ENCODE data around the gene IFNGR2.
A peak's percentile ranks its signal among the peaks of the same experiment; 100 is the strongest.
"Not testable (repeated sequence)": the region's sequence is repeated elsewhere in the genome, so short reads cannot be mapped to it uniquely, and the experiment has no call there.

IFNGR2 gene

DNA sequence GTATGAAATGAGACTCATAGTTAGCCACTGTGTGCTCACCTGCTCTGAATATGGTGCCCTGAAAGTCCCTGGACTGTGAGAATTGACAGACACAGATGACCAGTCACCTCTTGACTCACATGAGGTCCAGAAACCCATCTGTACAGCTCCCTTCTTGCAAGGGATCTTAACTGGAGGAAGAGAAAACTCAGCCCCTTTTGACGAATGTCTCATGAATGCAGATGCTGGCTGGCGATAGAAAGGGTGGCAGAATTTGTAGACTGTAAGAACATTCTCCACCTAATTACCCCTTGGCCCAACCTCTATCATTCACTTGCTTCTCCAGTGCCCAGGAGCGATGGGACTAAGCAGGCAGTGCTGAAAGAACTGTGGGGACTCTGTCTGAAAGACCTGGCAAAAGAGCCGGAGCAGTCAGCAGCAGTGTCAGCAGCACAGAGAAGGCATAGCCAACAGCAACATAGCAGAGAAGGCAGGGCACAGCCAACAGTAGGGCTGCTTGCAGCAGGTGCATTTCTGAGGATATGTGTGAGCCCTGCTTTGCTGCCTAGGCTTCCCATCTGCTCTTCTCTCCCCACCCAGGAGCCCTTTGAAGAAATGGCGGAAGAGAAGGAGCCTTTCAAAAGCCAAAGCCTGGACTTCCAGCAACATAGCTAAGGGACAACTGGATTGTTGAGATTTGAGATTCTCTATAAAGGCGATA lies 25.8 kb upstream of the IFNGR2 start:
- DNase-seq (ENCODE audit: low spot score), result no peak

DNA sequence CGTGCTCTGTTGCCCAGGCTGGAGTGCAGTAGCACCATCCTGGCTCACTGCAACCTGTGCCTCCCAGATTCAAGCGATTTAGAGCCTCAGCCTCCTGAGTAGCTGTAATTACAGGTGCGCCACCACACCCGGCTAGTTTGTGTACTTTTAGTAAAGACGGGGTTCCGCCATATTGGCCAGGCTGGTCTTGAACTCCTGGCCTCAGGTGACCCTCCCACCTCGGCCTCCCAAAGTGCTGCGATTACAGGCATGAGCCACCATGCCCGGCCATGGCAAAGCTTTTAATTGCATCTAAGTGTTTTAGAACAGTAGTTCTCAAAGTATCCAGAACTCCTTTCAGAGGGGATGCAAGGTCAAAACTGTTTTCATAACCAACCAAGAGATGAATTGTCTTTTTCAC lies 25.1 kb upstream of the IFNGR2 start:
- DNase-seq (ENCODE audit: low spot score), result no peak

DNA sequence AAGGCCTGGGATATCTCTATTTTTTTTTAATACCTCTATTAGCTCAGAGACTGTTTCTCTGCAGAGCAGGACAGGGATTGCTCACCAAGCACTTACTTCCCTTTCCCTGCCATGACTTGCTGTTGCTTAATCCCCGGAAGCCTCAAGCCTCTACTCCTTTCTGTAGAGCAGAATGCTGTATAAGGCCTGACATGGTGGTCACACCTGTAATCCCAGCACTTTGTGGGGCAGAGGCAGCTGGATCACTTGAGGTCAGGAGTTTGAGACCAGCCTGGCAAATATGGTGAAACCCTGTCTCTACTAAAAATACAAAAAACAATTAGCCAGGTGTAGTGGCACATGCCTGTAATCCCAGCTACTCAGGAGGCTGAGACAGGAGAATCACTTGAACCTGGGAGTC lies 23.3 kb upstream of the IFNGR2 start:
- DNase-seq (ENCODE audit: low spot score), result peak; percentile 59

DNA sequence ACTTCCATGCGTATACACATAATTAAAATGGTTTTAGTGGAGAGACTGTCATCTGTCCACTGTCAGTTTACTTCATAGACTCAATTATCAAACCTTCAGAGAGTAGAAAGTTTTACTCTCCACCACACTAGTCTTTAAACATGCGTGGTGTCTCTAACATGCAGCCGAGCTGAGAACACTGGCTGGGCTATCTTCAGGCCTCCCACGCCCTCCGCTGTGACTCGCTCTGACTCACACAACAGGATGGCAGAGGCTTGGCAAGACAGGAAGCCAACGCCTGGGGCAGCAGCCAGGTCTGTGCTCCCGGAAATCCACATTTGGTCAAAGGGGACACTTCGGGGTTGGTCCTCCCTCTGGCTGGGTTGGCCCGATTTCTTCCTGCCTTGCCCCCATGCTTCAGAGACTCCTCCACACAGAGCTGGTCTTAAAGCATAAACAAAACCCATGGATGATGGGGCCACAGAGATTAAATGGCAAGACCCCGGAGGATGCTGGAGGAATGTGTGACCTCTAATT lies 22.7 kb upstream of the IFNGR2 start:
- DNase-seq (ENCODE audit: low spot score), result peak; percentile 92

DNA sequence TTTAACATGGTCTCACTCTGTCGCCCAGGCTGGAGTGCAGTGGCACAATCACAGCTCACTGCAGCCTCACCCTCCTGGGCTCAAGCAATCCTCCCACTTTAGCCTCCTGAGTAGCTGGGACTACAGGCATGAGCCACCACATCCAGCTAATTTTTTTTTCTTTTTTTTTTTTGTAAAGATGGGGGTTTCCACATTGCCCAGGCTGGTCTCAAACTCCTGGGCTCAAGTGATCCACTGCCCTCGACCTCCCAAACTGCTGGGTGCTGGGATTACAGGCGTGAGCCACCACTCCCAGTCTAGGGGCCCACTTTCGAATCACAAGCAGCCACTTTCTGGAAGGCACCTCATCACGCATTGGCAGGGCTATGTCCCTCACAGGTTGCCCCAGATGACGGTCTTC lies 21.8 kb upstream of the IFNGR2 start:
- not testable (repeated sequence) for DNase-seq (ENCODE audit: low spot score)

DNA sequence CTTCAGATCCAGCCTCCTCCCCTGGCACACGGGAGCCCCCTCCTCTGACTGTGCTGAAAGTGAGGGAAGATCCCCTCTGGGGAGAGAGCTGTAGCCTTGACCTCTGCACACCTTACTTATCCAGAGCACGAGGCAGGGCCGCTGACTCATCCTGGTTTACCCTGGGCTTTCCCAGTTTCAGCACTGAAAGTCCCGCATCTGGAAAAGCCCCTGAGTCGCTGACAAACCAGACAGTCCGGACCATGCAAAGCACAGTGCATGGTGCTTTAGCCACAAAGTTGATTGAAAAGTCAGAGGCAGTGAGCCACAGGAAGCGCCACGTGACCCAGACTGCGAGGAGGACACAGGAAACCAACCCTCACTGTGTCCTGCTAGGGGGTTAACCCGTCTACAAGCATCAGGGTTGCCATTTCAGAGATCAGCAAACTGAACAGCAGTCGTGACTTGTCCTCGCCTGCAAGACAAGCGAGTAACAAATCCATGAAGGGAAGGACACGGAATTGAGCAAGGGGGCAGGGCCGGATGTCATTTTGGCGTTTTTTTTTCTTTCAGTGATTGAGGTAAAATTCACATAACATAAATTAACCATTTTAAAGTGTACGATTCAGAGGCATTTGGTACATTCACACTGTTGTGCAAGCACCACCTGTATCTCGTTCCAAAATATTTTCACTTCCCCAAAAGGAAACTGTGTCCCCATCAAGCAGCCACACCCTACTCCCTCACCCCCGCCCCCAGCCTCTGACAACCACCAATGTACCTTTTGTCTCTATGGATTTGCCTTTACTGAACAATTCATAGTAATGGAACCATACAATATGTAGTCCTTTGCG lies 19.9 kb upstream of the IFNGR2 start:
- DNase-seq (ENCODE audit: low spot score), result peak; percentile 53

DNA sequence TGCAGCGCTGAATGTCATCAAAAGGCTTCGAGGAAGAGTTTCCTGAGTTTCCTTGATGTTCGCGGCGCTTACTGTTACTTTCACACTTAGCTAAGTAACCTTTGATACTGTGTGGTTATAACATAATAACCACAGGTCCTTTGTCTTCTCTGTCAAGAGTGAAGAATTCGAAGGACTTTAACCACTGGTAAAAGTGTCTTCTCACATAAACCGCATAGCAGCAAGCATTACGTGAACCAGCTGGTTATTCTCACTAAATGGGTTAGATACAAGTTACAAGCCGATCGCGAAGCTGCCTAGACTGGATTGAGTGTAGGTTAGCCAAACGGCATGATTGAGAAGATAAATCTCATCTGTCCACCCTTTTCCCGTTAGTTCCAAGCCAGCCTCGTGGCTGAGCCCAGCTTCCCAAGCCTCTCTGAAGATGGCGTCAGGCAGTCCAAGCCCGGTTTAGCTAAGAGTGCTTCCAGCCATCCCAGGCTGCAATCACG lies 18.3 kb upstream of the IFNGR2 start:
- DNase-seq (ENCODE audit: low spot score), result no peak

DNA sequence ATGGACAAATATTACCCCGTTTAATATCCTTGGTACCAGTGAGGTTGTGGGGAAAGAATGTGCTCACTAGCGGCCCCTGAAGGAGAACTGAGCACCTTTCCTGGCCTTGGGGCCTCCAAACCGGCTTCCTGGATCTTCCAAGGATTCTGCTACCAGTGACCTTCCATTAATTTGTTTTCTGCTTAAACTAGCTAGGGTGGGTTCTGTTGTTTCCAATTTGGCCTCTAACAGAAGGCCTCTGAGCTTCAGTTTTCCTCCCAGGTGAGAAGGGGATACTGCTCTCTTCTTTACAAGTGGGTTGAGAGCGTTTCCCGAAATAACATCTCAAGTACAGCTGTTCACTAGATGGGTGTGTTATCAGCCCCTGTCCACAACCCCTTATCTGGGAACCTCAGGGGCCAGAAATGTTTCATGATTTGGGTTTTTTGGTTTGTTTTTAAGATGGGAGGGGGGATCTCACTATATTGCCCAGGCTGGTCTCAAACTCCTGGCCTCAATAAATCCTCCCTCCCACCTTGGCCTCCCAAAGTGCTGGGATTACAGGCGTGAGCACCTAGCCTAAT lies 16.9 kb upstream of the IFNGR2 start:
- DNase-seq (ENCODE audit: low spot score), result no peak

DNA sequence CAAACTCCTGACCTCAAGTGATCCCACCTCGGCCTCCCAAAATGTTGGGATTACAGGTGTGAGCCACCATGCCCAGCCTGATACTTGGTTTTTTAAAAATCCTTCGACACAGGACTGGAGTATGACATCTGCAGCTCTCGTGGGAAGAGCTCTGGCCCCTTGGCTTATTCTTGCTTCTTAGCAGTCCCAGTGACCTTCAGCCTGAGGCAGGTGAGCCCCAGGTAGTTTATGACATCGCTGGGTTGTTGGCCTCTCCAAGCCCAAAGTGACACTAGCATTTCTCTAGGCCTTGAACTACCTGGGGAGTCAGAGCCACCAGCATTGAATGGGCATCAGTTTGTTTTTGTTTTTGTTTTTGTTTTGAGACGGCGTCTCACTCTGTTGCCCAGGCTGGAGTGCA lies 15.9 kb upstream of the IFNGR2 start:
- no peak for DNase-seq (ENCODE audit: low spot score)

DNA sequence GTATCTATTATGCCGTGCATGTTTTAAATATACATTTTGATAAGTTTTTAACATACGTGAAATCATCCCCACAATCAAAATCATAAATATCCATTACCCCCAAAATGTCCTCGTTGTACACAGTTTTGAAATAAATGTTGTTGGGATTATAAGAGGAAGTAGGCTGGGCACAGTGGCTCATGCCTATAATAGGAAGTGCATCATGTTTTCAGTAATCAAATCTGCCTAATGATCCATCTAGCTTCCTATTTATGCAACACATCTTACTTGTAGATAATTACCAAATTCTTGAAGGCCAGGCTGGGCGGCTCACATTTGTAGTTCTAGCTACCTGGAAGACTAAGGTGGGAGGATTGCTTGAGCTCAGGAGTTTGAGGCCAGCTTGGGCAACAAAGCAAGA lies 15.0 kb upstream of the IFNGR2 start:
- DNase-seq (ENCODE audit: low spot score), result no peak

DNA sequence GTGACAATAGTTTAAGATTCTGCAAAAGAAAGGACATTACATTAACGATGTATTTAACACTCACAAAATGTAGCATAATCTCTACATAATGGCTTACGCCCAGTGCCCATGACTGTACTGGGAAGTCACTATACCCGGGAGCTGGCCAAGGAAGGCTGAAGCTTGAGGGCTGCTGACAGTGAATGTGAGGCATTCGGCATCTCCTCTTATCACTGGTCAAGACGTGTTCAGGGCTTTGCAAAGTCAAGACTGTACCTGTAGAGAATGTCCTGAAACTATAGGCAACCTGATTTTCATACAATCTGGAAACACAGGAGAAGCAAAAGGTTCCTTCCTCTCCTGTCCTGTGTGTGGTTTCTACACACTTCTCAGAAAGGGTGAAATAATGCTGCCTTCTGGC lies 12.7 kb upstream of the IFNGR2 start:
- no peak for DNase-seq (ENCODE audit: low spot score)

DNA sequence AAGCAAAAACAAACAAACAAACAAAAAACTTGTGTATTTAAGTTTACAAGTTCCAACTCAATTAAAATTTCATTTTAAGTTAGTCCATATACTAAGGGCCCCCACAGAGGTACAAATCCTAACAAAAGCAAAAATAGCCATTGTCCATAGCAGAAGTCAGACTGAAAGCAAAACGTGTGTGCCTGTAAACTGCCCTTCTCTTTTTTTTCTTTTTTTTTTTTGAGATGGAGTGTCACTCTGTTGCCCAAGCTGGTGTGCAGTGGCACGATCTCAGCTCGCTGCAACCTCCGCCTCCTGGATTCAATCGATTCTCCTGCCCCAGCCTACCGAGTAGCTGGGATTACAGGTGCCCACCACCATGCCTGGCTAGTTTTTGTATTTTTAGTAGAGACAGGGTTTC lies 11.6 kb upstream of the IFNGR2 start:
- no peak for DNase-seq (ENCODE audit: low spot score)

DNA sequence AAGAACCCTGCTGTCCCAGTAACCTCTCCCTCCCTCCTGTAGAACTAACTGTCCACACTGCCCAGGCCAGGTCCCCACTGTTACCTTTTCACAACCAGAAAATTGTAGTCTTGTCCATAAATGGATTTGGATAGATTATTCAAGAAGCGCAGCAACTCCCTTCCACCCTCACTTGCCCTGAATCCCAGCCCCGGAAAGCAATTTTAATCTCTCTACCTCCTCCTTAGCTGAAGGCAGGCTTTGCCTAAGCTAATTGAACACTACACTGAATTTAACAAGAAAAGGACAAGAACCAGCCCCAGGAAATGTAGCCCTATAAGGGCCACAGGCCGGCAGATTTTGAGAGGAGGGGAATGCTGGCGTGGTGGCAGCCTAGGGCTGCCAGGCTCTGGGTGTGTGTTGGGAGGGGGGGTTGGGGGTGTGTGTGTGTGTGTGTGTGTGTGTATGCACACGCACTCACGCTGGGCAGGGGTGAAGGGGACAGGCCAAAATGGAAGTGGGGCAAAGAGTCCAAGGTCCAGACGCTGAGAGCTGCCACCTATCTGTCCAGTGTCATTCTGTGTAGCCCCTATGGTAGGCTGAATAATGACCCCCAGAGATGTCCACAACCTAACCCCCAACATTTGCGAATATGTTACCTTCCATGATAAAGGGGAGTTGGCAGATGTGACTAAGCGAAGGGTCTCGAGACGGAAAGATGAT lies 10.8 kb upstream of the IFNGR2 start:
- DNase-seq (ENCODE audit: low spot score), result no peak

DNA sequence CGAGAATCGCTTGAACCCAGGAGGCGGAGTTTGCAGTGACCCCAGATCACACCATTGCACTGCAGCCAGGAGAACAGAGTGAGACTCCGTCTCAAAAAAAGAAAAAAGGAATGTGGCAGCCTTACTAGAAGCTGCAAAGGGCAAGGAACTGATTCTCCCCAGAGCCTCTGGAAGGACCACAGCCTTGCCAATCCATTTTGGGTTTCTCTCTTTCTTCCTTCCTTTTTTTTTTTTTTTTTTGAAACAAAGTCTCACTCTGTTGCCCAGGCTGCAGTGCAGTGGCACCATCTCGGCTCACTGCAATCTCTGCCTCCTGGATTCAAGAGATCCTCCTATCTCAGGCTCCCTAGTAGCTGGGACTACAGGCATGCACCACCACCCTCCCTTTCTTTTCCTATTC lies 9.9 kb upstream of the IFNGR2 start:
- DNase-seq (ENCODE audit: low spot score), result no peak

DNA sequence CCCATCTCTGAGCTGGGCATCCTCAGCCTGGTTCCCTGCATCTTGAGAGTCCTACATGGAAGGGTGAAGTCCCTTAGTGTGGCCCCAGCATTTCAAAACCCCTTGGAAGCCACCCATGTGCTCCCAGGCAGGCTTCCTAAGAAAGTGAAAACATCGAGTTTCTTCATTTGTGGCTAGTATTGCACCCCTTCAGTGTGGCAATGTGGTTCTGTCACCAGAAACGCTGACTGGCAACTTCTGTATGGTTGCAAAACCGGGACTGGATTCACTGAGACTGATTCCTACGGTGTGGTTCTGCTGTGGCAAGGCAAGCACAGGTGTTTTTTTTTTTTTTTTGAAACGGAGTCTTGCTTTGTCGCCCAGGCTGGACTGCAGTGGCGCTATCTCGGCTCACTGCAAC lies 9.0 kb upstream of the IFNGR2 start:
- peak; percentile 49 for DNase-seq (ENCODE audit: low spot score)

DNA sequence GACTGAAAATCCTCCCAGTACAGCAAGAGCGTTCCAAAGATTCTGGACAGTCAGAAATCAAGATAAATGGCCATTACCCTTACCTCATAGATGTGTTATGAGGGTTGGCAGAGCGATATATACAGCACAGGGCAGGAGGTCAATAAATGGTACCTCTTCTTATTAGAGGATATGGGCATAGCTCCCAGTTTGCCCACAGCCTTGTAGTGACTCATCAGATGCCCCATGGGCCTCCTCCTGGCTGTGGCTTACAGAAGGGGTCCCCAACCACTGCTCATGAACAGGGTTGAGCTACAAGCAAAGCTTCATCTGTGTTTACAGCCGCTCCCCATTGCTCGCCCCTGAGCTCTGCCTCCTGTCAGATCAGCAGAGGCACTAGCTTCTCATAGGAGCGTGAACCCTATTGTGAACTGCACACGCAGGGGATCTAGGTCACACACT lies 7.3 kb upstream of the IFNGR2 start:
- no peak for DNase-seq (ENCODE audit: low spot score)

DNA sequence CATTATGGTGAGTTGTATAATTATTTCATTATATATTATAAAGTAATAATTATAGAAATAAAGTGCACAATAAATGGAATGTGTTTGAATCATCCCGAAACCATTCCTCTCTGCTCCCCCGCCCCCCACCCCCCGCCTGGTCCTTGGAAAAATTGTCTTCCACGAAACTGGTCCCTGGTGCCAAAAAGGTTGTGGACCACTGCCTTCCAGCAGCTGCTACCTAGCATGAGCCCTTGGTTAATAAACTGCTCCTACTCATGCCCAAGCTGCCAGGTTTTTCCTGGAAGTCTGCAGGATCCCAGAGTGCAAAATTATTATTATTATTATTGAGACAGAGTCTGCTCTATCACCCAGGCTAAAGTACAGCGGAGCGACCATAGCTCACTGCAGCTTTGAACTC lies 6.8 kb upstream of the IFNGR2 start:
- DNase-seq (ENCODE audit: low spot score), result no peak

DNA sequence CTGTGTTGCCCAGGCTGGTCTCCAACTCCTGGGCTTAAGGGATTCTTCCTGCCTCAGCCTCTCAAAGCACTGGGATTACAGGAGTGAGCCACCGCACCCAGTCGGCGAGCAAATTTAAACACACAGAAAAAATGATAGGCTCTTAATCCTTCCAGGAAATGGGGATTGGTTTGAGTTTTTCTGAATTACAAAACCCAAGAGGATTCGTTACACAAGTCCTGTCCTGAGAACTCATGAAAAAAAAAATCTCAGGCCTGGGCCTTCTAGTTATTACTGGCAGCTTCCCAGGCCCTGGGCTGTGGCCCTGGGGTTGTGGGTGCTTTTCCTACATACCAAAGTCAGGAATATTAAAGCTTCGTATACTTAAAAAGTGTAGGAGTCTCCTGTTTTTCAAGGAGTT lies 6.3 kb upstream of the IFNGR2 start:
- DNase-seq (ENCODE audit: low spot score), result no peak

DNA sequence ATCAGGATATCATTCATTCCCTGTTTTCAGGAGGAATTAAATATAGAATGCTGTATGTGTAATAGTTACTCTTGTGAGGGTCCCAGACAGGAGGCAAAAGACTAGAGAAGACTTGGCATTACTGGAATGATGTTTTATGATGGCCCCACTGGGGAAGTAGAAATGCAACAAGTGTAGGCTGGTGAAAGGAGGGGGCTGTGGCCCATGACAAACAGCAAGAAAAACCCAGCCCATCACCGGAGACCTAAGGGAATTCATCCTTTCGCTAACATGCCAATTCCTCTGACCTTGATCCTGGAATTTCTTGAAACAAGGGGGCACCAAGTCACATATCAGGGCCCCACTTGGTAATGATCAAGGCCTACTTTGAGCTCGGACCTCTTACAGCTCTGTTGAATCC lies 5.5 kb upstream of the IFNGR2 start:
- no peak for DNase-seq (ENCODE audit: low spot score)

DNA sequence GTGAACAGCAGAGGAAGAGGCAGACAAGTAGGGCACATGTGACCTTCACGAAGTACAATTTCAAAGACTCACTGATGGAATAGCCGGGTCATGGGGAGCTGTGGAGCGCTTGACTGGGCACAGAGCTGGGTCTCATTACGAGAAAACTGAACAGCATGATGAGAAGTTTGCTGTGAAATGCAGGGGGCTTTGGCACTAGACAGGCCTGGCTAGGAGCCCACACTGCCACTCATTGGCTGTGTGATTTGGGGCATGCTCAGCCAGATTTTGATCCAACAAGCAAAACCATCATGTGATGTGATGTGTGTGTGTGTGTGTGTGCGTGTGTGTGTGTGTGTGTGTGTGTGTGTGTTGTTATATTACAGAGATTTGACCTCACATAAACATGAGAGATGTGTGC lies 4.9 kb upstream of the IFNGR2 start:
- DNase-seq (ENCODE audit: low spot score), result no peak

DNA sequence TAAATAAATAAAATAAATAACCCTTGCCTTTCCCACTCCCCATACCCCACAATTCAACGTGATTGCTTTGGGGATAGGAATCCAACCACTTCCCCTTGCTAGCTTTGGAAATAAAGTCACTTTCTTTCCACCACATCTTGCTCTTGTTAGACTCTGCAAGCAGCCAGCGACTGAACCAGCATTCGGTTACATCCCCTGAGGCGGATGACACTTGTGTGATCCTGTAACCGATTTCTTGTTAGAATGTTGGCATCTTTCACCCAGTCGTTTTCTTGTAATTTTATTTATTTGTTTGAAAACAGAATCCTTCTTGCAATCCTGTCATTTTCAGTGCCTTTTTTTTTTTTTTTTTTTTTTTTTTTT lies 1.6 kb upstream of the IFNGR2 start:
- DNase-seq (ENCODE audit: low spot score), result peak; percentile 39

Data from Ammon's horn (tissue), 1 donor.